ENCODE measurements around the gene WIPF3.

DNA sequence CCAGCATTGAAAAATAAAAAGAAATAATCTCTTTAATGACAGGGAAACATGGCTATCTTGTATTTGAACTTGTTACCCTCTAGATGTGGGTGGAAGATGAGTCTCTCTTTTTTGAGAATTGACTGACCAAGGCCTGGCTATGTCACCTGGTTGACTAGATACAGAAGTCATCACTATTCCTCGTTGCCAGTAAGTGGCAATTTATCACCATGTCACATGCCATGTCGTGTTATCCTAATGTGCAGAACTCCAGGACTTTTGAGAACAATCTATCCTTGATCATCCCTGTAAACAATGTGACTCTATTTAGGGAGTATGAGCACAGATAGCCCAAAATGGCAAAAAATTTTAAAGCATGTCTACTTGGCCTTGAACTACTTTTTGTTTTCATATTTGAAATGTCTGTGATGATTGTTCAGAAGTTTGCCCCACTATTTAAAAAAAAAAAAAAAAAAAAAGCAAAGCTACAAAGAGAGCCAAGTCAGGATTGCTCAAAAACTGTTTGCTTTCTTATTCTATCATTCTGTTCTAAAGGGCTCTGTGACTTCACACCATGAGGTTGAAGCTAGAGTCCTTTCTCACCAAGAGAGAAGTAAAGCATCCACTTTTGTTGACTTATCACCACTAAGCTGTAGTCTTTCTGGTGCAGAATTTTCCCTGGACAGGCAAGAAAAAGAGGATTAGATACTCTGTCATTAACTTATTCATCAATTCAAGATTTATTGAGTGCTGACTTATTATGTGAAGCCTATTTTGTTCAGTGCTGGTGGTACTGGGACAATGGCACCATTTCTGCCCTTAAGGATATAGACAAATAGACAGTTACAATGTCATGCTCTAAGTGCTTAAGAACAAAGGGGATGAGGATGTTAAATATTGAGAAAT, 10.4 kb upstream of the WIPF3 start:
- TF ChIP-seq CTCF (conservative IDR thresholded peaks at IDR 0.05; ENCODE audit: low read length), result no peak
- no peak for TF ChIP-seq EZH2phosphoT487 (IDR thresholded peaks at IDR 0.05; ENCODE audit: borderline replicate concordance)

Measured in Loucy (cell line).